ENCODE data around the gene WNT8B.

The WNT8B gene

GRCh38 chr10:100482834-100483185, 20.0 kb downstream of the WNT8B start:
- TF ChIP-seq, protein P1, sequence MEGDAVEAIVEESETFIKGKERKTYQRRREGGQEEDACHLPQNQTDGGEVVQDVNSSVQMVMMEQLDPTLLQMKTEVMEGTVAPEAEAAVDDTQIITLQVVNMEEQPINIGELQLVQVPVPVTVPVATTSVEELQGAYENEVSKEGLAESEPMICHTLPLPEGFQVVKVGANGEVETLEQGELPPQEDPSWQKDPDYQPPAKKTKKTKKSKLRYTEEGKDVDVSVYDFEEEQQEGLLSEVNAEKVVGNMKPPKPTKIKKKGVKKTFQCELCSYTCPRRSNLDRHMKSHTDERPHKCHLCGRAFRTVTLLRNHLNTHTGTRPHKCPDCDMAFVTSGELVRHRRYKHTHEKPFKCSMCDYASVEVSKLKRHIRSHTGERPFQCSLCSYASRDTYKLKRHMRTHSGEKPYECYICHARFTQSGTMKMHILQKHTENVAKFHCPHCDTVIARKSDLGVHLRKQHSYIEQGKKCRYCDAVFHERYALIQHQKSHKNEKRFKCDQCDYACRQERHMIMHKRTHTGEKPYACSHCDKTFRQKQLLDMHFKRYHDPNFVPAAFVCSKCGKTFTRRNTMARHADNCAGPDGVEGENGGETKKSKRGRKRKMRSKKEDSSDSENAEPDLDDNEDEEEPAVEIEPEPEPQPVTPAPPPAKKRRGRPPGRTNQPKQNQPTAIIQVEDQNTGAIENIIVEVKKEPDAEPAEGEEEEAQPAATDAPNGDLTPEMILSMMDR (IDR thresholded peaks at IDR 0.05; ENCODE audit: extremely low read depth, missing control alignments): no peak
- DNase-seq (ENCODE audit: low spot score): no peak

DNA sequence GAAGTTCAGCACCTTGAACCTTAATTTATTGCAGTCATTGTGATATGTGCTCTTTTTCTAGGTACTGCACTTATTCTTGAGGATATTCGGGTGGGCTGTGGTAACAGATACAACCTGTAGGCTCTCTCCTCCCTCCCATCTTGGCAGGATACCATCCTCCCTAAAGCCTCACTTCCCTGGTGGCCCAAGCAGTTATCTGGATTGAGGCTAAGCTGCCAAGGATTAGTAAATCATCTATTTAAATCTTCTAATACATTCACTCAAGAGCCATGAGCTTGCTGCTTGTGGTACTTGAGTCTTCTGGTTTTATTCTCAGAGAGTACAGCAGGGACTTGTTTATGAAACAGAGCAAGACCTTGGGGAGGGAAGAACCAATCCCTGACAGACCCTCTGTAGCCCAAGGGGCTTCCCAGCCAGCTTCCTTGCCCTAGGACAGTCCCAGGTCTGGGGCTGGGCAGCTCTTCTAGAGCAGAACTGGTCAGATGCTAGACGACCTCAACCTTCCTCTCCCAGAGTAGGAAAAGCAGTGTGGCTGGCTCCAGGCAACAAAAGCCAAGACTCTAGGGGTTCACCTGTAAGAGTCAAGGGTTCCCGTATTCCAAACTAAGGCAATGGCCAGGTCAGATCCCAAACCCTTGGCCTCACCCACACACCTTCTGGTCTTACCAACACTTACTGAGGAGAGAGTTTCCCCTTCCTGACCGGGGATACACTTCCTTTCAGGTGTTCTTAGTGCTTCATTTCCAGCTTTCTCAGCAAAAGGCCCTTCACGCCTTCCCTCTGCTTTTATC, 21.3 kb downstream of the WNT8B start:
- no peak for DNase-seq (ENCODE audit: low spot score)
- TF ChIP-seq, protein P1 (IDR thresholded peaks at IDR 0.05; ENCODE audit: extremely low read depth, missing control alignments): no peak

- no peak for DNase-seq (ENCODE audit: low spot score)
- TF ChIP-seq, protein P1 (IDR thresholded peaks at IDR 0.05; ENCODE audit: extremely low read depth, missing control alignments): no peak
These were observed 22.6 kb downstream of the WNT8B start for GRCh38 chr10:100485366-100485765.

- TF ChIP-seq, protein P1 (IDR thresholded peaks at IDR 0.05; ENCODE audit: extremely low read depth, missing control alignments): no peak
- no peak for DNase-seq (ENCODE audit: low spot score)
These were observed 23.1 kb downstream of the WNT8B start for GRCh38 chr10:100485801-100486495.

DNA sequence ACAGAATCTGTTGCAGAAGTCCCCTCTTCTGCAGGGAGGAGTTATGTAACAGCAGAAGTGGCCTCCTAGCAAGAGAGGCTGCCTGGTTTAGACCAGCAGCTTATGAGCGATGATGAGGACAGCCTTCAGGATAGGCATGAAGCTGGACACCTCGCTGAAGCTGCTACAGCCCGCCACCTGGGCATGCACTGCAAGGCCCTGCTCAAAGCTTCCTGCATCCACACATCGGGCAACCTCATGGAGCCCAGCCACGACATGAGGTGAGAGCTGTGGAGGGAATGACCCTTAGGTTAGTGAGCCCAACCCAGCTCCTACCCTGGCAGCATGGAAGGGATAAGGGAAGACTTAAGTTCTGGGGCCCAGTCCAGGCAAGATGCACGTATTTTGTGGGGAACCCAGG, 24.7 kb downstream of the WNT8B start:
- DNase-seq (ENCODE audit: low spot score): no peak
- TF ChIP-seq, protein P1 (IDR thresholded peaks at IDR 0.05; ENCODE audit: extremely low read depth, missing control alignments): no peak

DNA sequence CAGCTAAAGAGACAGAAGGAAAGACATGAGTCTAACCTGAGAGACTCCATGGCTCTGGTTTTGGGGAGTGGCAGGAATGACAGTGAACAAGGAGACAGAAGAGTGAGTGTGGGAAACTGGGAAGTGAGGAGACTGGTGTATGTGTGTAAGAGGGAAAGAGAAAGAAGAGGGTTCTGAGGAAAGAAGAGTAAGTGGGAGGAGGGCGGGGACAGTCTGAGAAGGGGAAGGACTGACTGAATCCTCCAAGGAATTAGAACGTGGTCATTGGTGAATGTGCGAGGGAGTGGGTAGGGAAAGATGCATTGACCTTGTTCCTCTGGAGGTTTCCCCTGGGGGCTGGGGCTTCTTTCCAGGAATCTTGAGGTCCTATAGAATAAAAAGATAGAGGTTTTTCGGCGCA, 26.6 kb downstream of the WNT8B start:
- TF ChIP-seq, protein P1 (IDR thresholded peaks at IDR 0.05; ENCODE audit: extremely low read depth, missing control alignments): no peak
- DNase-seq (ENCODE audit: low spot score): no peak

- TF ChIP-seq, protein P1 (IDR thresholded peaks at IDR 0.05; ENCODE audit: extremely low read depth, missing control alignments): no peak
- DNase-seq (ENCODE audit: low spot score): no peak
These were observed 27.7 kb downstream of the WNT8B start for GRCh38 chr10:100490531-100490930.

Measured in GM20000 (cell line).